GM18502 (cell line): ENCODE results near the gene FAM114A1.

Experiments
- ATAC-seq: cut with Tn5 transposase; IDR thresholded peaks from one replicate; pipeline ENCODE4 v1.9.1; 2021; ENCODE audit warnings: mild to moderate bottlenecking; ENCODE audit not compliant: unreplicated experiment, poor library complexity

The FAM114A1 gene

DNA sequence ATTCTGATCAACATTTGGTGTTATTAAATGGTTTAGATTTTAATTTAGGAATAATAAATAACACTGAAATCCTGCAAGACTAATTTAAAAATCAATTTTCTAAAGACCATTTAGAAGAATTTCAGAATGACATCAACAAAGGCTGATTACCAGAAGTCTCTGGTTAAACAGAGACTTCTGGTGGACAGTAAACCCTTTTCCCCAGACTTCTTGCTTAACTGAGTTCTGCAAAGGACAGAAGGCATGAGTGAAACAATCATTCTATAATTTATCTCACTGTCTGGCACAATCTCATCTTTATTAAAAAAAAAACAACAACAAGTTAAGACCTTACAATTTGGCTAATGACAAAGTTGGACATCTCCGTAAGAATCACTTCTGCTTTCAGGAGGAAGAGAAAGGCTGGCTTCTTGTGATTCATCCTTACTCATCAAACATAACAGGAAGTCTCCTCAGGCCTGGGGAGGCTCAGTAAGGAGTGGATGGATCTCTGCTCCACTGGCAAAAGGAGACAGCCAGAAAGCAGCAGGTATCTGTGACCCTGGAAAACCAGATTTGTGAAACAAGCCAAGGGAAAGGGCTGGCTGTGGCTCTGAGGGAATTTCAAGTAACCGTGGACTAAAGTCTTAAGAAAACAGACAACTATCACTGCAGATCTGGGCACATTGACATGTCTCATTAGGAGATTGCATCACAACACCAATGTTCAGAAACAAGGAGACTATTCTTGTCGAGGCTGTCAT, 10.1 kb upstream of the FAM114A1 start:
- ATAC-seq = peak; percentile 61

DNA sequence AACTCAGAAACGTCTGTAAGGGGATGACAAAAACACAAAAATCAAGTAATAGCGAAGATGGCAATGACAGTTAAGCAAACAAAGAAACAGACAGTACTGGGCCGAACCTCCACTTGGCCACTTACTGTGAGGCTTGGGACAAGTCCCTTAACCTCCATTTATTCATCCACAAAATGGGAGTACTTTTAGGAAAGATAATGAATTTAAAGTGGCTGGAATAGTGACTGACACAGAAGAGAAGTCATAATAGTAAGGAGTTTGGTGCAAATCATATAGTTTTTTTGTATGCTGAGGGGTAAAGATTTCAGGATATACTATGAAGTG, 9.5 kb upstream of the FAM114A1 start:
- no peak for ATAC-seq

DNA sequence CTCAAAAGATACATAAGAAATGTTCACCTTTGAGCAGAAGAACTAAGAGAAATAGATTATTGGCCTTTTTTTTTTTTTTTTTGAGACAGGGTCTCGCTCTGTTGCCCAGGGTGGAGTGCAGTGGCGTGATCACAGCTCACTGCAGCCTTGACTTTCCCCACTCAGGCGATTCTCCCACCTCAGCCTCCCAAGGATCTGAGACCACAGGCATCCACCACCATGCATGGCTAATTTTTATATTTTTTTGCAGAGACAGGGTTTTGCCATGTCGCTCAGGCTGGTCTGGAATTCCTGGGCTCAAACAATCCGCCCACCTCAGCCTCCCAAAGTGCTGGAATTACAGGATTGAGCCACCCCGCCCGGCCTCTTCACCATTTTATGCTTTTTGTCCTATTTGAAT, 8.1 kb upstream of the FAM114A1 start:
- no peak for ATAC-seq

DNA sequence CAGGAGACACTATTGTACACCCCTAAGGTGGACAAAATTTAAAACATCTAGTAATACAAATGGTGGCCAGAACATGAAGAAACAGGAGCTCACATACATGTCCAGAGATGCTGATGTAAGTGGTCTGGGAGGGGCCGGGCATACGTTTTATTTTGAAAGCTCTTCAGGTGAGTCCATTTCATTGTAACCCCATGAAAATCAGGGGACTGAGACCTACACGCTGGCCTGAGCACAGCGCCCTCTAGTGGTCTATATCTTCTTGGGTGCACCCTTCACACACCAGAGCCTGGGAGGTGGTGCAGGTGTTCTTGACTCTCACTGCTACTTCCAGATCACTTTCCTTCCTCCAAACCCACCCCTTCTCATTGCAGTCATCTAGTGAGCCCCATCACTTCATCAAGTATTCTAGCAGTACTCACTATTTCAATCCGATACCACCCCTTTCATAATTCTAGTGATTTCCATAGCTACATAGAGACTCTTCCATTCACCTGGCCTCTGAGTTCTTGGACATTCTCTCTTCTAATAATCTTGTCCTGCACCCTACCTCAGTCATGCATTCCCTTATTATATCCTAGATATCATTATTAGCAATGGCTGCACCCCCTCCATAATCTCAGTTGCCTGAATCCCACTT, 6.7 kb upstream of the FAM114A1 start:
- ATAC-seq = no peak

- no peak for ATAC-seq
Measured at GRCh38 chr4:38861791-38862190, 5.8 kb upstream of the FAM114A1 start.

DNA sequence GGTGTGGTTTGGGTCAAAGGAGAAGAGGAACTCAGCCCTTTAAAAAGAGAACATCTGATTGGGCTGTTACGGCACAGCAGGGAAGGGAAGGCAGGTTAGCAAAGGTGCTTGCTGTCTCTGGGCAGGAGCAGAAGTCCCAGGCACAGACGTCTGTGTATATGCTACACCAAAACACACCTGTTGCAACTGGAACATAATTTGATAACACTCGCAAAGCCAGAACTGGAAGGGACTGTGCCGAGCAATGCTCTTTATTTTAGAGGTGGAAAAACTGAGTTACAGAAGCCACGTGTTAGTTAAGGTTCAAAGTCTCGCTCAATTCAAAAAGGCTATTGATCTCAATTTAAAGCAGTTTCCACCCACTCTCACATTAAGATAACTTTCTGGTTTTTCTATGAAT, 2.2 kb upstream of the FAM114A1 start:
- no peak for ATAC-seq

DNA sequence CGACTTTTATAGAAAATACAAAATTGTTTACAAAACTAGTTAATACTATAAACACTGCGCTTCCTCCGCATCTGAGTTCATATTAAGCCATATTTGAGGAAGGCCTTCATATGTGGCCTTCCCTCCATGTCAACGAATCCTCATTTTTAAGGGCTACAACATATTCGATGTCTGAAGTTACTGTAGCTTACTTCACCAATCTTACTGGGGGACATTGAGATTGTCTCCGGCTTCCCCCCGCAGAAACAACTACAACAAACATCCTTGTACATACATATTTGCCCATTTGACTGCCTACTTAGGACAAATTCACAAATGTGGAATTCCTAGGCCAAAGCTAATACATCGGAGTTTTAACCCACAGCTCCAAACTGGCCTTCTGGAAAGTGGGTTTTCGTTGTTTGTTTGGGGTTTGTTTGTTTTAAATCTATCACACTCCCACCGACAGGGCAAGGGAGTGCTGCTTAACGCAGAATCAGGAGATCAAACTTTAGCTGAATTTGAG, 581 bp upstream of the FAM114A1 start:
- peak; percentile 43 for ATAC-seq

DNA sequence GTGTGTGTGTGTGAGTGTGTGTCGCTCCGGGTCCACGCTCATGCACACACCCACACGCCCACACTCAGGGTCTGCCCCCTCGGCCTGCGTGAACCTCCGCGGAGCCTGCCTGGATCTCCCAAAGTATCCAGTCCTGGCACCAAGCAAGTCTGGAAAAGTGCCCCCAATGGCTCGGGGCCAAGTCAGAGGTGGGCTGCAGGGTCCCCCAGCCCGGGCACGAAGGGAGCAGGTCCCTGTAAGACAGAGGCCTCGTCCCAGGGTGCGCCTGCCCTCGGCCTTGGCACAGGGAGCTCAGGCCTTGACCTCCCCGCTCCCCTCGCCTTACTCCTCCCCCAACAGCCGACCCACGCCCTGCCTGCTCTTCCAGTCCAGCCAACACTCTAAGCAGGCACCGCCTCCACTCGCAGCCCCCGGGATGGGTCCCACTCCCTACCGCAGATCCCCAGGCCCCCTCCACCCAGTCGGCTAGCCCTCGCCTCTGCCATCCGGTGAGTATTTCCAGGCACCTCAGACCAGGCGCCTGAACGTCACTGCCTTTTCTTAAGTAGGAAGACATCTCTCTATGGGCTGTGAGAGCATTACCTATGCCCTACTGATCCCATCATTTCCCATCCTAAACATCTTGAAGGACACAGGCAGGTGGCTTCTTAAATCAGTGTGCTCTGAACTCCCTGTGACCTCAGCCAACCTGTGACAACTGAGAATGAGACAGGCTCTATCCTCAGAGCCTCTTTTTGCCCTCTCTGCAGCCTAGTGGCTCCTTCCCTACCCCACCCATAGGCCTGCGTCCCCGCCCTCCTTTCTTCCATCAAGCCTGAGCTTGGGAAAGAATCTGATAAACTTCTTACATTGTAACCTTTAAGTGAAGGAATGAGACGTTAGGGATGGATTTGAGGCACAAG, 704 bp downstream of the FAM114A1 start:
- ATAC-seq = peak; percentile 31

DNA sequence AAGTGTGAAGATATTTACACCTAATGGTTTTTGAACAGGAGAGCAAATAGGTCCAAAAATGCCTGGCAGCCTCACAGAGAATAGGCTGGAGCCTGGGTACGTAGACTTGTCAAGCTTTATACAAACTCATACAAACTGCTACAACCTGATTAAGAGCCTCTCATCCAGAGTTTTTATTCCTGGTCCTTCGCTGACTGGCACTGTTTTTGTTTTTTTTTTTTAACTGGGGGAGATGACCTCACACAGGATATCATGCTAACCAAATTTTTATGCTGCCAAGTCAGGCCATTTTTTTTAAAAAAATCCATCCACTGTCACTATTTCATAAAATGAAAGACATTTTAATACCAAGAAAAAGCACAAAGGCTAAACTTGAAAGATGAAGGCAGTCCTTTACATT, 1.9 kb downstream of the FAM114A1 start:
- ATAC-seq = no peak

- ATAC-seq = no peak
Measured at GRCh38 chr4:38870098-38870808, 2.6 kb downstream of the FAM114A1 start.

DNA sequence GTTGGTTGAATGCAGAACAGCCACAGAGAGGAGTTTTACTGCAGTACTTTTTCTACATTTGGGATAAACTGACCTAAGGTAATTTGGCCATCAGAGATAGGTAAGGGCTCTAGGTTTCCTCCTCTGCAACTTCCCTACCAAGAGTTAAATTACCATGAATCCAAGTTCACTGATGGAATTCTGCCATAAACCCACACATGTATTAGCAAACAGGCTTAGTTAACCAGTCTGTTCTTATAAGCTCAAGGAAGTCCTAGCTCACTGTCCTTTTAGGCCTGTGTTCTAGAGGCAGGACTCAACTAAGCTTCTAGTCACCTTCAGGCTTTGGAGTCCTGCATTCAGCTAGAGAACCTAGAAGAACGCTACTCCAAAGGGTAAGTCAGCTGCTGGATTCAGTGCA, 4.0 kb downstream of the FAM114A1 start:
- ATAC-seq = no peak

GRCh38 chr4:38872620-38873019, 5.0 kb downstream of the FAM114A1 start:
- no peak for ATAC-seq

GRCh38 chr4:38873290-38873944, 5.8 kb downstream of the FAM114A1 start:
- no peak for ATAC-seq

- no peak for ATAC-seq
Measured at GRCh38 chr4:38876636-38877035, 9.0 kb downstream of the FAM114A1 start.

DNA sequence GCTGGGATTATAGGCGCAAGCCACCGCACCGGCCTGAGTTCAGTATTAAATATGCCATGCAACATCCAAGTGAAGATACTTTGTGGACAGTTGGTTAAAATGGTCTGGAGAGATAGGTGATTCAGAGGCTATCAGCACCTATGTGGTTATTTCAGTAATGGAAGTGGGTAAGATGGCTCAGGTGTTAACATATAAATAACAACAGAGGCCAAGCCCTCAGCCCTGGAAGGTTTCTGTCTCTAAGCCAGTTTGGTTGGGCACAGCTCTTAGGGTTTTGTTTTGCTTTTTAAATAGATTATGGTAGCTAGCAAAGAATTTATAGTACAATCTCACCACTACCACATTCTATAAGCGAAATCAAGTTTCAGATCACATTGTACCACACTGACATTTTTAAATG, 16.6 kb downstream of the FAM114A1 start:
- ATAC-seq = no peak

- ATAC-seq = no peak
Measured at GRCh38 chr4:38889143-38889542, 21.5 kb downstream of the FAM114A1 start.

GRCh38 chr4:38891051-38891983, 23.7 kb downstream of the FAM114A1 start:
- no peak for ATAC-seq

DNA sequence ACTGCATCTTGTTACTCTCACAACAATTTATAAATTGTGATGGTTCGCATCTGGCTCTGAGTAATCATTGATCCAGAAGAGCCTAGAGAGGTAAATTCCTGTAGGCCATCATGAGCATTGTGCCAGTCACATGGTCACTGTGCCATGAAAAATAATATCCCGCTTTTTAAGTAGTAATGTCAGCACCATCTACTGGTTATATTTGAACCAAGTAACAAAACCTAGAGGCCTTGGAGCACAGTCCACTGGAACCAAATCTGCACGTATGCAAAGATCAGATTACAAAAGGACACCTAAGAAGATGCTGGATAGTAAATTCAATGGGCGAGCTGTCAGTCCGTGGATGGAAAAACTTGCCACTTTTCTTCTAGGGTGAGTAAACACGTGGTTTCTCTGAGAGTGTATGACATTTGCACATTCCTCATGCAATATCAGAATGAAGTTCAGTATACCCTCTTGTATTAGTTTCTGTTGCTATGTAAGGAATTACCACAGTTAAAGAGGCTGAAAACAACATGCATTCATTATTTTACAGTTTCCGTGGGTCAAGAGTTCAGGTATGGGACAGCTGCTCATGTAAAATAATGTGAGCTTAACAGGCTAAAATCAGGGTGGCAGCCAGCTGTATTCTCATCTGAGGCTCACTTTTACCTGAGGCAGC, 26.8 kb downstream of the FAM114A1 start:
- ATAC-seq = no peak
